GM12874 (cell line): ENCODE measurements around the gene DIP2C.

Source experiments
- CTCF ChIP-seq: IDR thresholded peaks from 2 replicates; pipeline ENCODE4 v1.5.1; 2011; ENCODE audit warnings: low read depth, mild to moderate bottlenecking, control low read depth, low read length, moderate library complexity; ENCODE audit not compliant: insufficient read depth

Gene DIP2C

GRCh38 chr10:480928-481552 is 208.4 kb downstream of the DIP2C start:
- no peak for TF ChIP-seq CTCF

GRCh38 chr10:480498-480927 is 209.0 kb downstream of the DIP2C start:
- TF ChIP-seq CTCF, result no peak

- TF ChIP-seq CTCF, result no peak
These were observed 210.8 kb downstream of the DIP2C start for GRCh38 chr10:478471-479245.

GRCh38 chr10:477620-478019 is 211.8 kb downstream of the DIP2C start:
- TF ChIP-seq CTCF, result no peak

- TF ChIP-seq CTCF, result no peak
These were observed 213.1 kb downstream of the DIP2C start for GRCh38 chr10:476455-476780.

GRCh38 chr10:475709-476454 is 213.6 kb downstream of the DIP2C start:
- no peak for TF ChIP-seq CTCF

- no peak for TF ChIP-seq CTCF
These were observed 214.5 kb downstream of the DIP2C start for GRCh38 chr10:474946-475345.
